Measurements from ENCODE around the gene EXOC5. TPM values are rescaled to one million over a fixed set of nuclear protein-coding genes. Genes with fewer than 3 reads are reported as not detected.

Gene EXOC5
- total RNA-seq, 6 donors from 2014 or later = 21.4 to 63.2 (median 48.0) TPM

- H3K27ac ChIP-seq = no peak overlapping the region
- DNase-seq (no peak), ATAC-seq (ENCODE audit: low FRiP score in 2 of 2) (no peak)
- H3K9me3 ChIP-seq = no peaks in the 10 kb centered on the region
- TF ChIP-seq EP300 (IDR thresholded peaks at IDR 0.05) = no peak
- TF ChIP-seq POLR2A (IDR thresholded peaks at IDR 0.05) = no peak
- no peak for TF ChIP-seq CTCF (IDR thresholded peaks at IDR 0.05)
- TF ChIP-seq POLR2AphosphoS5 (IDR thresholded peaks at IDR 0.05) = no peak
- no peaks in the 10 kb centered on the region for H3K4me1 ChIP-seq
- WGBS, 2 donors = 89 to 95% methylated on average over 4 of the region's 4 CpGs
- H3K36me3 ChIP-seq = no peaks in the 10 kb centered on the region
- H3K4me3 ChIP-seq = no peak overlapping the region
- no peaks in the 10 kb centered on the region for H3K27me3 ChIP-seq
Measured at GRCh38 chr14:57297852-57298251, 29.1 kb upstream of the EXOC5 start.

GRCh38 chr14:57295239-57295638 lies 26.5 kb upstream of the EXOC5 start:
- H3K27ac ChIP-seq = no peak overlapping the region
- DNase-seq = no peak
- 33 to 48% methylated on average over 1 of the region's 1 CpG for WGBS, 2 donors
- H3K27me3 ChIP-seq = no peaks in the 10 kb centered on the region
- peaks cover 0 to 14% (median 0%) of the 10 kb centered on the region in 4 donors for H3K36me3 ChIP-seq
- no peaks in the 10 kb centered on the region for H3K9me3 ChIP-seq
- no peak overlapping the region for H3K4me3 ChIP-seq
- ATAC-seq (ENCODE audit: low FRiP score in 2 of 2) = no peak
- no peak for TF ChIP-seq EP300 (IDR thresholded peaks at IDR 0.05)
- TF ChIP-seq POLR2A (IDR thresholded peaks at IDR 0.05) = no peak
- TF ChIP-seq POLR2AphosphoS5 (IDR thresholded peaks at IDR 0.05) = no peak
- TF ChIP-seq CTCF (IDR thresholded peaks at IDR 0.05) = no peak
- no peaks in the 10 kb centered on the region for H3K4me1 ChIP-seq

- Histone ChIP-seq H3K4me3 (no peak overlapping the region), H3K9me3 (no peaks in the 10 kb centered on the region), H3K27ac (no peak overlapping the region), H3K36me3 (peaks cover 0 to 25% (median under 1%) of the 10 kb centered on the region in 4 donors), H3K4me1 (no peaks in the 10 kb centered on the region), H3K27me3 (no peaks in the 10 kb centered on the region)
- DNase-seq = no peak
- 87 to 90% methylated on average over 1 of the region's 1 CpG for WGBS, 2 donors
- TF ChIP-seq EP300 (IDR thresholded peaks at IDR 0.05) = no peak
- no peak for TF ChIP-seq CTCF (IDR thresholded peaks at IDR 0.05)
- no peak for ATAC-seq (ENCODE audit: low FRiP score in 2 of 2)
Measured at GRCh38 chr14:57293866-57294837, 25.4 kb upstream of the EXOC5 start.

GRCh38 chr14:57291692-57292647 lies 23.3 kb upstream of the EXOC5 start:
- H3K4me1 ChIP-seq = no peaks in the 10 kb centered on the region
- no peak for DNase-seq
- no peak overlapping the region for H3K27ac ChIP-seq
- no peaks in the 10 kb centered on the region for H3K27me3 ChIP-seq
- no peak for ATAC-seq (ENCODE audit: low FRiP score in 2 of 2)
- TF ChIP-seq POLR2AphosphoS5 (IDR thresholded peaks at IDR 0.05) = no peak
- no peak for TF ChIP-seq POLR2A (IDR thresholded peaks at IDR 0.05)
- TF ChIP-seq CTCF (IDR thresholded peaks at IDR 0.05) = no peak
- no peak for TF ChIP-seq EP300 (IDR thresholded peaks at IDR 0.05)
- no peaks in the 10 kb centered on the region for H3K9me3 ChIP-seq
- 63 to 66% methylated on average over 6 of the region's 6 CpGs for WGBS, 2 donors
- no peak overlapping the region for H3K4me3 ChIP-seq
- peaks cover 0 to 45% (median 5%) of the 10 kb centered on the region in 4 donors for H3K36me3 ChIP-seq

All from upper lobe of left lung (tissue), 6 donors.